AG04450 (cell line): ENCODE data around the gene ARHGAP23. TPM values are rescaled to one million over a fixed set of nuclear protein-coding genes. Genes with fewer than 3 reads are reported as not detected.
"Not testable (repeated sequence)": the region's sequence is repeated elsewhere in the genome, so short reads cannot be mapped to it uniquely, and the experiment has no call there.

ENCODE experiments used
- CTCF ChIA-PET: fragments of 300-600, 350-600 bp; formaldehyde crosslinking; extraction: SDS; loops from one replicate; lab custom pipeline; 2022; ENCODE audit warnings: antibody characterized with exemption, inconsistent platforms; lab: Charles Lee
- POLR2A ChIA-PET: fragments of 350-600 bp; formaldehyde crosslinking; extraction: SDS; loops from one replicate; lab custom pipeline; 2021; ENCODE audit warnings: antibody characterized with exemption, inconsistent platforms; lab: Yijun Ruan, JAX
- DNase-seq: peaks from one replicate; pipeline ENCODE4 v3.0.0-alpha.2; 2011; ENCODE audit warnings: low read depth, low spot score
- H3K27ac ChIP-seq: one replicate; pipeline ENCODE4 v1.5.1; 2012; ENCODE audit warnings: low read depth, low read length, control low read depth
- H3K27me3 ChIP-seq: one replicate; pipeline ENCODE4 v1.6.0; 2012; ENCODE audit warnings: low read length; ENCODE audit not compliant: control insufficient read depth, insufficient read depth
- H3K4me3 ChIP-seq: 2 replicates; pipeline ENCODE4 v1.5.1; 2011; ENCODE audit warnings: mild to moderate bottlenecking, low read depth, low read length, control low read depth
- H3K9me3 ChIP-seq: 2 replicates; pipeline ENCODE4 v1.5.1; 2012; ENCODE audit warnings: low read length; ENCODE audit not compliant: control insufficient read depth, insufficient read depth
- polyA plus RNA-seq: library from polyadenylated mRNA; depleted of rRNA; stranded (reverse); fragments of >200 nt; gene quantifications from 2 replicates; pipeline ENCODE4 v1.2.3, GENCODE V29; 2011
- TF ChIP-seq, protein P1 (sequence below): IDR thresholded peaks from 2 replicates; pipeline ENCODE4 v1.5.1; 2011; ENCODE audit warnings: low read depth, low read length, control low read depth, inconsistent platforms

Gene ARHGAP23
- polyA plus RNA-seq, 1 experiment: 14.1 TPM

DNA sequence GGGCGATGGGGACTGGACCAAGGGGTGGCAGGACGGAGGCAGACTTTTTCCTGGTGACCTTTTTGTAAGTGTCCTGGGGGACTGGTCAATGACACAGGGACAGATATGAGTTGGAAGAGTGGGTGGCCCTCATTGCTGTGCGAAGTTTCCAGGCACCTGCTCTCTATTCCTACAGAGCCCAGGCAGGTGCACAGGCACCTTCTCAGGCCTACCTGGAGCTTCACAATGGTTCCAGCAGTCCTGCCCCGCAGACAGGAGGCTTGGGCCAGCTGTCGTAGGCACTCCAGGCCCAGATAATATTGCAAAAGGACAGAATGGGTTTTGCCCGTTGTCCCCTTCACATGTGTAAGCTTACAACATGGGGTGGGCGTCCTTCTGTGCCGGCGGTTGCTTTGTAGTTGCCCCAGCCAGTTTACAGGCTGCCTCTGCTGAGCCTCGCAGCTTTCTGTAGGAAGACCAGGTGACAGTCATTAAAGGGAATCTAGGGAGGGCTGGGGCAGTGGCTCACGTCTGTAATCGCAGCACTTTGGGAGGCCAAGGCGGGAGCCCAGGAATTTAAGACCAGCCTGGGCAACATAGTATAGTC is 84.3 kb downstream of the ARHGAP23 start:
- CTCF ChIA-PET: interaction anchor here (1.0 to 2.4 kb wide), 4 partner anchors 46 to 155 kb away, joined by 4 to 12 read pairs (median 6); no protein-coding TSS in a partner anchor
- no peak for DNase-seq
- Histone ChIP-seq H3K27me3 (no peaks in the 10 kb centered on the region), H3K9me3 (no peaks in the 10 kb centered on the region; the same call in 1 of the 2 replicates), H3K4me3 (no peak overlapping the region), H3K27ac (no peak overlapping the region)
- TF ChIP-seq, protein P1, sequence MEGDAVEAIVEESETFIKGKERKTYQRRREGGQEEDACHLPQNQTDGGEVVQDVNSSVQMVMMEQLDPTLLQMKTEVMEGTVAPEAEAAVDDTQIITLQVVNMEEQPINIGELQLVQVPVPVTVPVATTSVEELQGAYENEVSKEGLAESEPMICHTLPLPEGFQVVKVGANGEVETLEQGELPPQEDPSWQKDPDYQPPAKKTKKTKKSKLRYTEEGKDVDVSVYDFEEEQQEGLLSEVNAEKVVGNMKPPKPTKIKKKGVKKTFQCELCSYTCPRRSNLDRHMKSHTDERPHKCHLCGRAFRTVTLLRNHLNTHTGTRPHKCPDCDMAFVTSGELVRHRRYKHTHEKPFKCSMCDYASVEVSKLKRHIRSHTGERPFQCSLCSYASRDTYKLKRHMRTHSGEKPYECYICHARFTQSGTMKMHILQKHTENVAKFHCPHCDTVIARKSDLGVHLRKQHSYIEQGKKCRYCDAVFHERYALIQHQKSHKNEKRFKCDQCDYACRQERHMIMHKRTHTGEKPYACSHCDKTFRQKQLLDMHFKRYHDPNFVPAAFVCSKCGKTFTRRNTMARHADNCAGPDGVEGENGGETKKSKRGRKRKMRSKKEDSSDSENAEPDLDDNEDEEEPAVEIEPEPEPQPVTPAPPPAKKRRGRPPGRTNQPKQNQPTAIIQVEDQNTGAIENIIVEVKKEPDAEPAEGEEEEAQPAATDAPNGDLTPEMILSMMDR: no peak
- POLR2A ChIA-PET: interaction anchor here (0.5 to 0.6 kb wide), 2 partner anchors 27 to 171 kb away, joined by 4 to 6 read pairs; no protein-coding TSS in a partner anchor

DNA sequence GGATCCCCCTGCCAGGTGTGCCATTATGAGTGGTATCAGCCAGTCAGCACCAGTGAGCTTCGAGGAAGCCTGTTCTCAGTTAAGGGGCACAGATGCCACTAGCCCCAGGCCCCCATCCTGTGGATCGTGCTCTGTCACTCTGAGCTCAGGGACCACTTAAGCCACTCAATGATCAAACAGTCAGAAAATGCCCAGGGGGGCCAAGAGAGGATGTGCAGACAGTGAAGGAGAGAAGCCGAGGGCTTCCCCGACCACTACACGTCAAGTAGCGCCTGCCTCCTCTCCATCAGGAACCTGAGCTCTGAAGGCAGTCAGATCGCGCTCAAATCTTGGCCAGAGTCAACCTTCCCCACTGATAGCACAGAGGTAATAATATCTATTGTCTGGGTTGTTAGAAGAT is 98.3 kb downstream of the ARHGAP23 start:
- peaks cover 11% of the 10 kb centered on the region for H3K27me3 ChIP-seq
- H3K9me3 ChIP-seq, CTCF ChIA-PET, H3K27ac ChIP-seq, DNase-seq, H3K4me3 ChIP-seq: not testable (repeated sequence)
- POLR2A ChIA-PET: interaction anchor here (0.7 kb wide), 1 partner anchor 109 kb away, joined by 7 read pairs; no protein-coding TSS in a partner anchor

DNA sequence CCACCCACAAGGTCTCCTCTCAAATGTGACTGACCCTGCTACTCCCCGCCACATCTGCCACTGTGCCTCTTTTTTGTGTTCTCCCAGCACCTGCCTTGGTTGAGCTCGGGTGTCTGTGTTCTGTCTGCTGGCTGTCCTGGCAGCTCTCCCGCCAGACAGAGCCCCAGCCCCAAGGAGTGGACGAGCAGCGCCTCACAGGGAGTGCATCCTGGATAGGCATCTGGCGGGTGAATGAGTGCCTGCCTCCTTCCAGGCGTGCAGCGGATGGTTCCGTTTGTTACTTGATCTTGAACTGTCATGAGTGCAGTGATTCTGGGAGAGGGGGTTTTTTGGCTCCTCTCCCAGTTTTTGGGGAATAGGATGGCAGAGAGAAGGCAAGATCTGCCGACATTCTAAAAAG is 99.9 kb downstream of the ARHGAP23 start:
- POLR2A ChIA-PET, H3K9me3 ChIP-seq, H3K4me3 ChIP-seq, H3K27ac ChIP-seq, DNase-seq: not testable (repeated sequence)
- peaks cover 17% of the 10 kb centered on the region for H3K27me3 ChIP-seq
- CTCF ChIA-PET: interaction anchor here (0.7 to 2.2 kb wide), 2 partner anchors 8 to 30 kb away, joined by 14 to 16 read pairs; no protein-coding TSS in a partner anchor

DNA sequence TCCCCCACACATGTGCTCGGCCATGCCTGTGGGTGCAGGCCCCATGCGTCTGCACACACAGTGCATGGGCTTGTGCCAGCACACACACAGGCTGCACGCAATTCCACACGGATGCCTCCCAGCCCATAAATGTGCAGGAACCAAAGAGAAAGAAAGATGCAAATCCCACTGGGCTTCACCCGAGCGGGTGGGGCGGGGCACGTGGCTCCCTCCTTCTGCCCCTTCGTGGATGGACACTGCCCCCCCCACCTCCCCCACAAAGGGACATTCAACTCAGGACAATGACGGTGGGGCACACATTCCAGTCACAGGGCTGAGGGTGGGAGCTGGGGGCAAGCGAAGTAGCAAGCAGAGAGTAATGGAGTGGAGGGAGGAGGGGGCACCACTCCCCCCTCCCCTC is 102.6 kb downstream of the ARHGAP23 start:
- H3K27ac ChIP-seq, H3K4me3 ChIP-seq, POLR2A ChIA-PET, H3K9me3 ChIP-seq, CTCF ChIA-PET, DNase-seq: not testable (repeated sequence)
- peaks cover 30% of the 10 kb centered on the region for H3K27me3 ChIP-seq

DNA sequence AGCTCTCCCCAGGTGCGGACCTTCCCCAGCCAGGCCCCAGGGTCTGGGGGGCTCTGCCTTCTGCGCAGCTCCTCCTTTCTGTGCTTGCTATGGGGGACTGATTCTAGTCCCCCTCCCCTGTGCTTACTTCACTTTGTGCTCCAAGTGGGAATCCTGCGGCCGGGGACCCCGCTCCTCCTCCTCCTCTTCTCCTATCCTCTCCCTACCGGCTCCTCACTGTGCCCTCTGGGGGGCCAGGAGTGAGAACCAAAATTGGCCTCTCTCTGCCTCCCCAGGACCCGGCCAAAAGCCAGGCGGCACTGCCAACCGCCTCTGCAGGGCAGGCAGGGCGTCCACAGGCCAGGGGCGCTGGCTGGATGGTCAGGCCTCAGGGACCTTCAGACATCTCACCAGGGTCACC is 103.5 kb downstream of the ARHGAP23 start:
- H3K27me3 ChIP-seq: peaks cover 35% of the 10 kb centered on the region
- H3K27ac ChIP-seq, POLR2A ChIA-PET, DNase-seq, H3K4me3 ChIP-seq, CTCF ChIA-PET, H3K9me3 ChIP-seq: not testable (repeated sequence)

DNA sequence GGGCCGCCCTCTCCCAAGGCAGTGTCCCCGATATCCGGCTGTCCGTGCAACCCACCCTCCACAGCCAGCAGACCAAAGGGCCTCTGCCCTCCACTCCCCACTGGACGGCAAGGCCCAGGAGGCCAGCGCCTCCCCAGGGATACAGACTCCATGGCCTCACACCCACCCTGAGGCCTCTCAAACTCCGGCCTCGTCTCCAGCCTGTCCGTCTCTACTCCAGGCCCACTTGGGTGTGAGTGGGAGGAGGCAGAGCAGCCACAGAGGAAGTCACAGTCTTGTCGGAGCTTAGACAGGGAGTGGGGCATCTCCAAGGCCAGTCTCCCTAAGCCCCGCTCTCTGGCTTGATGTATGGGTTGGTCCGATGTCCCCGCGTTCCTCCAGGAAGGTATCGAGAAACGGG is 104.2 kb downstream of the ARHGAP23 start:
- ChIA-PET CTCF (no interaction called here), POLR2A (no interaction called here)
- H3K27ac ChIP-seq: no peak overlapping the region
- peaks cover 35% of the 10 kb centered on the region for H3K27me3 ChIP-seq
- H3K9me3 ChIP-seq: no peaks in the 10 kb centered on the region
- TF ChIP-seq, protein P1: no peak
- H3K4me3 ChIP-seq: no peak overlapping the region
- DNase-seq: no peak

DNA sequence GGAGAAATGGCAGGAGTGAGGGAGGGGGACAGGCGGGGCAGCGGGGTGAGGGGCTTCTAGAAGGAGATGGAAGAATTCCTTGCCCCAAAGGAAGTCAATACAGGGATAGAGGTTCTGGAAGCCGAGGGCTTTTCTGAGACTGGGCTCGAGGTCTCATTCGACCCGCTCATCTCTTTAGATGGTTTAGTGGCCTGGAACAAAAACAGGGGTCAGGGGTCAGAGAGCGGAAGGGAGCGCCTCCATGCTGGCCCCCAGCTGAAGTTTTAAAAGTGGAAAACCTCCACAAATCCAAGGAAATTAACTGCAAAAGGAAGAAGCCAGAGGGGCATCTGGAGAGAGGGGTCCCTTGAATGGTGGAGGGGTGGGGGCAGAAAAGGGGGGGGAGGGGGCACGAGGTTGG is 105.0 kb downstream of the ARHGAP23 start:
- H3K4me3 ChIP-seq: no peak overlapping the region
- H3K9me3 ChIP-seq: no peaks in the 10 kb centered on the region
- peaks cover 31% of the 10 kb centered on the region for H3K27me3 ChIP-seq
- DNase-seq: no peak
- TF ChIP-seq, protein P1: no peak
- ChIA-PET POLR2A (no interaction called here), CTCF (interaction anchor here (0.9 kb wide), 1 partner anchor 24 kb away, joined by 4 read pairs; no protein-coding TSS in a partner anchor)
- no peak overlapping the region for H3K27ac ChIP-seq
